BLaER1 (cell line): ENCODE results near the gene PRDM7.
A peak's percentile ranks its signal among the peaks of the same experiment; 100 is the strongest.

Experiments used
- H3K27ac ChIP-seq: shearing (Covaris generic); formaldehyde crosslinking; 2 replicates; pipeline ENCODE4 v1.8.1; 2022
- H3K27me3 ChIP-seq: shearing (Covaris generic); formaldehyde crosslinking; 2 replicates; pipeline ENCODE4 v1.8.1; 2022
- H3K36me3 ChIP-seq: shearing (Covaris generic); formaldehyde crosslinking; 2 replicates; pipeline ENCODE4 v1.8.1; 2022
- H3K4me1 ChIP-seq: shearing (Covaris generic); formaldehyde crosslinking; 2 replicates; pipeline ENCODE4 v1.8.1; 2022
- H3K4me2 ChIP-seq: shearing (Covaris generic); formaldehyde crosslinking; 2 replicates; pipeline ENCODE4 v1.8.1; 2022
- H3K4me3 ChIP-seq: shearing (Covaris generic); formaldehyde crosslinking; 2 replicates; pipeline ENCODE4 v1.8.1; 2022
- H3K9ac ChIP-seq: shearing (Covaris generic); formaldehyde crosslinking; 2 replicates; pipeline ENCODE4 v1.8.1; 2022
- H3K9me3 ChIP-seq: shearing (Covaris generic); formaldehyde crosslinking; 2 replicates; pipeline ENCODE4 v1.8.1; 2022
- H4K20me1 ChIP-seq: shearing (Covaris generic); formaldehyde crosslinking; 2 replicates; pipeline ENCODE4 v1.8.1; 2022
- Cebpa-rat ChIP-seq: shearing (Covaris generic); IDR thresholded peaks from 2 replicates; pipeline ENCODE4 v1.8.1; 2022

Gene PRDM7

DNA sequence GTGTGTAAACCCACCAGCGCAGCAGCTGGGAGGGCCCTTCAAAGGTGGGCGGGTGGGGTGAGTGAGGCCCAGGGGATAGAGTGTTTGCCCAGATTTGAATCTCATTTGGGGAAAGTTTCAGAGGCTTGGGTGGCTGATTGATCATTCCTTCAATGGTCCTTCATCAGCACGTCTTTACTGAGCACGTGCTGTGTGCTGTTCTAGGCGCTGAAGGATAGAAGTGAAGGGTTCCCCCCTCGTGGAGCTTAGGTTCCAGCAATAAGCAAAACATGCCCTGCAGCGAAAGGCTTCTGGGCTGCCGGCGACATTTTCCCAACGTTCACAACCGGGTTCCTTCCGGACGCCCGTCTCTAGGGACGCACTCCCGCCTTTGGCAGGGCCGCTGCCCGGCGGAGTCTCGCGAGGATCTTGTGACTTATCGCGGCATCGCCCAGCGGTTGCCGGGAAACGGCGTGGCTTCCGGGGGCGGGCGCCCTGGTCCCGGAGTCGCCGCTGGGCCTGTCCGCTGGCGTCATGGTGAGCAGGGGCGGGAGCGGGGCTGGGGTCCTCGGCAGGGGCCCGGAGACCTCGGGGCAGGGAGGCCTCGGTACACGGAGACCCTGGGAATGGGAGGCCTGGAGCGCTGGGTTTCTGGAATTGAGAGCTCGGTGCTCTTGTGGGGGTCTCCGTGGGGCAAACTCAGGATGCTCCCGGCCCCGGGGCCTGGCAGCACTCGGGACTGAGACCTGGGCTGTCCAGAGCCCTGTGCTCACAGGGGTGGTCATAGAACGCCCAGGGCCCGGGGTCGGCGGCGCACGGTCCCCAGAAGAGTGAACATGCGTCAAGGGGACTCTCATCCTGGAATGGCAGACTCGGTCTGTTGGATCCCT lies 54.7 kb downstream of the PRDM7 start:
- Histone ChIP-seq H3K4me3 (peak overlapping the region; percentile 74), H4K20me1 (peaks cover 24% of the 10 kb centered on the region), H3K9me3 (no peaks in the 10 kb centered on the region), H3K36me3 (no peaks in the 10 kb centered on the region), H3K4me2 (peak overlapping the region; percentile 97), H3K27ac (peak overlapping the region; percentile 71), H3K9ac (peak overlapping the region; percentile 84), H3K4me1 (peaks cover 71% of the 10 kb centered on the region), H3K27me3 (peaks cover 25% of the 10 kb centered on the region)
- TF ChIP-seq Cebpa-rat: no peak

DNA sequence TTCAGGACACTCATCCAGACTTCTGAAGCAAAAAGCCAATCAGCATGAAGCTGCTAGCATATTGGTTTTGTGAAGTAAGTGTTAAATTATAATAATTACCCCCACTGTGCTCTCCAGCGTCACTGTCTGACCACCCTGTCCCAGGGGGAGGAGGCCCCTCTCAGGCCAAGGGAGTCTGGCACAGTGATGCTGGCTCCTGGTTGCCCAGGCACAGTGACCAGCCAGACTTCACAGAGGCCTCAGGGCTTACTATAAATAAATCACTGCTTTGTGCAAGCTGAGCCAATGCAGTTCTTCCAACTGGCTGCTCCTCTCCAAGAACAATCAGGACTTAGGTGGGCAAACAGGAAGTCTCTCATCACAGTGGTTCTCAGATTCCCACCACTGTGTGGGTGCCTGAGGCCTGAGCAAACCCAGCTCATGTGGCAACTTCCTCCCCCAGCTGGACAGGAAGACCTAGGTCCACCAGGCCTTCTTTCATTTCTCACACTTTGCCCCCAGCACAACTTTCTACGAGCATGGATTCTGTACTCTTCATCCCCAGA lies 56.2 kb downstream of the PRDM7 start:
- no peak overlapping the region for H3K27ac ChIP-seq
- H3K4me2 ChIP-seq: peak overlapping the region; percentile 97
- H3K4me3 ChIP-seq: no peak overlapping the region
- H3K36me3 ChIP-seq: no peaks in the 10 kb centered on the region
- H3K9ac ChIP-seq: peak overlapping the region; percentile 1; the same call in 1 of the 2 replicates
- TF ChIP-seq Cebpa-rat: no peak
- H3K27me3 ChIP-seq: peaks cover 40% of the 10 kb centered on the region
- peaks cover 23% of the 10 kb centered on the region for H4K20me1 ChIP-seq
- peaks cover 61% of the 10 kb centered on the region for H3K4me1 ChIP-seq
- no peaks in the 10 kb centered on the region for H3K9me3 ChIP-seq

DNA sequence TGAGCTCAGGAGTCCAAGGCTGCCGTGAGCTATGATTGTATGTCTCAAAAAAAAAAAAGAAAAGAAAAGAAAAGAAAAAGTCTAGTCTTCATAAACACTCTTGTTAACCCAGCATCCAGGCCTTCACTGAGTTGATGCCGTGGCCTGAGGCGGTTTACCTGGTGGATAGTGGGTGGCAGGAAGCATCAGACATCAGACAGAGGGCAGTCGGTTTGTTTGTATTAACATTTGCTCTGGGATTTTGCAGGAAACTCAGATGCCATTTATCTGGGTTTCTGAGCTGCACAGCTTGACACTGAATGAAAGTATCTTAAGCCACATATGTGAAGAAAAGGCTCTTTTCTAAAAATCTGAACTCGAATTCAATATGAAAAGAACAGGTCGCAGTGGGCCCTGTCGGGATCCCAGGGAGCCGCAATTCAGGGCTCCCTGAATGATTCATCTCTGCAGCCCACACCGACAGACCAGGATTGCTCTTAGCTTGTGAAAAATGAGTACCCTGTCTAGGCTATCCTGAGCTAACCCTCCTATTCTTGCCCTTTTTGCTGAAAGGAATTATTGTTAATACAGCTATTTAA lies 56.8 kb downstream of the PRDM7 start:
- Histone ChIP-seq H3K4me2 (peak overlapping the region; percentile 97), H3K4me1 (peaks cover 55% of the 10 kb centered on the region), H3K4me3 (no peak overlapping the region), H3K27ac (no peak overlapping the region), H3K36me3 (no peaks in the 10 kb centered on the region), H3K9ac (peak overlapping the region; percentile 1; the same call in 1 of the 2 replicates), H4K20me1 (peaks cover 25% of the 10 kb centered on the region), H3K27me3 (peaks cover 41% of the 10 kb centered on the region), H3K9me3 (no peaks in the 10 kb centered on the region)
- no peak for TF ChIP-seq Cebpa-rat

DNA sequence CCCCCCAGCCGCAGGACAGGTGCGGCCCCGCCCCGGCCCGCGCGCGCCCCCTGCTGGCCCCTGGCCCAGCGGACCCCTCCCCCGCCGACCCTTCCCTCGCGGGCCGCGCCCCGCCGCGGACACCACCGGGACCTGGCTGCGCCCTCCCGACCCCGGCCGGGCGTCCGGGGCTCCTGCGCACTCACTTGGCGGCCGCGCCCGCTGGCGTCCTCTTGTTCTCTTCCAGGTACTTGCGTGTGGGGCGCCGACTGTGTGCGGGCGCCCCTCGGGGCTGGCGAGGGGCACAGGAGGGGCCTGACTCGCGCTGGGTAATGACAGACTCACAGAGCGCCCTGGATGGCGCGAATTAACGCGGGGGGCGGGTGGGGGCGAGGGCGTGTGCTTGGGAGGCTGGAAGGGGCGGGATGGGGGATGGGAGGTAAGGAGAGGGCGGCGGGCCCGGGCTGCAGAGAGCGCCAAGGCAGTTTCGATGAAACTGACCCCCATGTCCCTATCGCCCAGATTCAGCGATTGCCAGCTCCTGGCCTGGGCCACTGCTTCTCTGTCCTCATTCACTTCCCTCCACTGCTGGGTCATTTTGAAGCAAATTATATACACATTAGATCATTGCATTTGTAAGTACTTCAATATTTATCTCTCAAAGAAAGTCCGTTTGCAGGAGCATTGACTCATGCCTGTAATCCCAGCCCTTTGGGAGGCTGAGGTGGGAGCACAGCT lies 57.4 kb downstream of the PRDM7 start:
- Histone ChIP-seq H3K9me3 (no peaks in the 10 kb centered on the region), H4K20me1 (peaks cover 25% of the 10 kb centered on the region), H3K27ac (no peak overlapping the region), H3K4me1 (peaks cover 53% of the 10 kb centered on the region), H3K4me2 (peak overlapping the region; percentile 97), H3K9ac (peak overlapping the region; percentile 64; the same call in 1 of the 2 replicates), H3K27me3 (peaks cover 45% of the 10 kb centered on the region), H3K4me3 (peak overlapping the region; percentile 73), H3K36me3 (no peaks in the 10 kb centered on the region)
- TF ChIP-seq Cebpa-rat: no peak

DNA sequence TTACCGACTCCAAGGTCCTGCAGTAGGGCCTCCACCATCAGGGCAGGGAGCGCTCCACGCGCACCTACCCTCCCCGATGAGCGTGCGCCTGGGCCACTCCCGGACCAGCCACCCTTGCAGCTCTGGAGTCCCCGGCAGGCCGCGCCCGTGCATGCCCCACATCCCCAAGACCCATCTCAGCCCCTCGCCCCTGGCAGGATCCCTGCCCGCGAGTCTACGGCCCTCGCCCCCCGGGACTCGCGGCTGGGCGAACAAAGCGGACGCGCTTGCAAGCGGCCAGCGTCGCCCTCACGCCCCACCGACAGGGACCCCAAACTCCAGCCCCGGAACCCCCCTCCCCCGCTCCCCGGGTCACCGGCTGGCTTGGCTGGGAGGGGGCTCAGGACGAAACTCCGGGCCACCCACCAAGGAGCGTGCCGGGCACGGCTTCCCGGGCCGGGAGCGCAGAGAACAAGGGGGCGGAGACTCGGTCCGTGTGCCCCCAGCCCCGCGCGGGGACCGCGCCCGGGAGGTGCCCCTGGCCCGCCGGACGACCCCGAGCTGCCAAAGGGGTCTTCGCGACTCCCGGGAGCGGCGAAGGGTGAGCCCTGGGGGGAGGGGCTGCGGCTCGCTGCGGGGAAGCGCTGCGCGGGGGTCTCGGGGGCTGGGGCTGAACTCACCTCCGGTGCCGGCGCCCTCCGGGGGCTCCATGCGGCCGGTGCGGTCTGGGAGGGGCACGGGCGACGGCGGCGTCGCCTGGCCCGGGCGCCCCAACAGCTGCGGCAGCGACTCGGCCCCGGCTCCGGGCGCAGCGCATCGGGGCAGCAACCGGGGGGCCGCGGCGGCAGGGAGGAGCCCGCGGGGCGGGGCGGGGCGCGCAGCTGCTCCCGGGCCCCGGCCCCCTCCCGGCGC lies 58.2 kb downstream of the PRDM7 start, which contains the start of gene DBNDD1:
DBNDD1 (minus strand) TSS at position 805 of the 891 bp plus-strand sequence; CDS start at position 690, 115 bp downstream.
- peaks cover 45% of the 10 kb centered on the region for H3K27me3 ChIP-seq
- peak within 1 kb of the TSS; percentile 49; the same call in 1 of the 2 replicates for H3K27ac ChIP-seq
- TF ChIP-seq Cebpa-rat: no peak
- H3K4me1 ChIP-seq: peaks cover 47% of the 10 kb centered on the region
- peaks cover 25% of the 10 kb centered on the region for H4K20me1 ChIP-seq
- H3K4me3 ChIP-seq: peak within 1 kb of the TSS; percentile 73
- H3K9me3 ChIP-seq: no peaks in the 10 kb centered on the region
- no peaks in the 10 kb centered on the region for H3K36me3 ChIP-seq
- H3K9ac ChIP-seq: peak within 1 kb of the TSS; percentile 67; the same call in 1 of the 2 replicates
- H3K4me2 ChIP-seq: peak within 1 kb of the TSS; percentile 97

DNA sequence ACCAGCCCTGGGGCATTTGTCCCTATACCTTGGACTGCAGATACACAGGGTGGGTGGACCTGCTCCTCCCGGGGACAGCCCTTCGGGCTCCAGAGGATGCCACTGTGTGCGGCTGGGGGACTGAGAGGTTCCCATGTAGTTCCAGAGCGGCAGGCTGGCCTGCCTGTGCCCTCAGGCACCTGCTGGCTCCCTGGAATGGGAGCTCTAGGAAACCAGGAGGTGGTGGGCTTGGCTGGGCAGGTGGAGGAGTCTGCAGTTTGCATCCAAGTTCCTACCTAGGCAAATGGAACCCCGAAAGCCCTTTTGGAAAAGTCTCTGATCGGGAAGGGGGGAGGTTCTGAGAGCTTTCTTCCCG lies 58.9 kb downstream of the PRDM7 start:
- no peak overlapping the region for H3K27ac ChIP-seq
- H4K20me1 ChIP-seq: peaks cover 28% of the 10 kb centered on the region
- H3K4me2 ChIP-seq: peak overlapping the region; percentile 97
- peaks cover 45% of the 10 kb centered on the region for H3K4me1 ChIP-seq
- peak overlapping the region; percentile 67; the same call in 1 of the 2 replicates for H3K9ac ChIP-seq
- H3K9me3 ChIP-seq: no peaks in the 10 kb centered on the region
- H3K4me3 ChIP-seq: peak overlapping the region; percentile 73
- peaks cover 45% of the 10 kb centered on the region for H3K27me3 ChIP-seq
- no peak for TF ChIP-seq Cebpa-rat
- no peaks in the 10 kb centered on the region for H3K36me3 ChIP-seq

DNA sequence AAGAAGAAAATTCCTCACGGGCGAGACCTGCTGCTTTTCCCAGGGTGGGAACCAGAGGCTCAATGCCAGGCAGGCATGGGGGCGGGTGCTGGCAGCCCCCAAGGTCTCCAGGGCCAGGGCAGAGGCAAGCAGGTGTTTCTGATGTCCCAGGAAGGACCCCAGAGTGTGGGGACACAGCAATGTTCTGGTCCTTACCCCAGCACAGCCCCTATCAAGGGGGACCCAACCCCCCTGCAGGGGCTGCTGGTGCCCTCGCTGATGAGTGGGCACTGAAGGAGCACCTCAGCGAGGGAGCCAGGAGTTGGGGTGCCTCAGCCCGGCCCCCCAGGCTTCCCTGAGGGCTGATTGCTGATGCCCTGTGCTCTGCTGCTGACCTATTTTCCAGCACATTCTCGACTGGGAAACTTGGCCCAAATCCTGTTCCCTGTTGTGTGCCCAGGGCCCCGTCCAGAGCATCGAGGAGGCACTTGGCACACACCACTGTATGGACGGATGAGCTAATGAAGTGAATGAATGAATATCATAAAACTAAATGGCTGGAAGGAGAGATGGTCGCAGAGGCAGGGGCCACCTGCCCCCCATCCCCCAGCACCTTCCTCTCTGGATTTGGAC lies 60.7 kb downstream of the PRDM7 start:
- no peak overlapping the region for H3K4me2 ChIP-seq
- TF ChIP-seq Cebpa-rat: no peak
- peaks cover 56% of the 10 kb centered on the region for H3K27me3 ChIP-seq
- H4K20me1 ChIP-seq: peaks cover 43% of the 10 kb centered on the region
- no peaks in the 10 kb centered on the region for H3K36me3 ChIP-seq
- H3K27ac ChIP-seq: no peak overlapping the region
- no peak overlapping the region for H3K9ac ChIP-seq
- no peaks in the 10 kb centered on the region for H3K9me3 ChIP-seq
- H3K4me1 ChIP-seq: peaks cover 46% of the 10 kb centered on the region
- no peak overlapping the region for H3K4me3 ChIP-seq

DNA sequence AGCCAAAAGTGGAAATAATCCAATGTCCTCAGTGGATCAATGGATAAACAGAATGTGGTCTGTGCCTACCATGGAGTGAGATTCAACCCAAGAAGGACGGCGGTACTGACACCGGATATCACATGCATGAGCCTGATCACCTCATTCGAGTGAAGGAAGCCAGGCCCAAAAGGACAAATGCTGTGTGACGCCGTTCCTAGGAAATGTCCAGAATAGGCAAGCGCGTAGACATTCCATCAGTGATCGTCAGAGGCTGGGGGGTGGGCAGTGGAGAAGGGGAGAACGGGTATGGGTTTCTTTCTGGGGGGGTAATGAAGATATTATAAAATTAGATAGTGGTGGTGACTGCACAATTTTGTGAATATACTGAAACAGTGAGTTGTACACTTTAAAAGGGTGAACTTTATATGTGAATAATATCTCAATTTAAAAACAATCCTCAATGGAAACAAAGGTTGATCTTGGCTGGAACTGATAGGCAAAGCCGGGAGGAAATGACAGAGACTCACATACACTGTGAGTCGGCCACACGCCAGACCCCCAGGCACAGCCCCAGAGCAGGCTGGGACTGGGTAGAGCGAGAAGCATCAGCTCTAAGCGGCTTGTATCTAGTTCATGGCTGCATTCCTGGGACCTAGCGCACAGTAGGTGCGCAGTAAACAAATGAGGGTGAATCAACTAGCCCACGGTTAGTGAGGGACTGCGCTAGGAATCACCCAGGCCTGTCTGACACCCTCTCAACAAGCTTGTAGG lies 61.4 kb downstream of the PRDM7 start:
- peaks cover 46% of the 10 kb centered on the region for H3K4me1 ChIP-seq
- H3K27ac ChIP-seq: no peak overlapping the region
- no peak overlapping the region for H3K9ac ChIP-seq
- no peak overlapping the region for H3K4me3 ChIP-seq
- TF ChIP-seq Cebpa-rat: no peak
- H3K27me3 ChIP-seq: peaks cover 63% of the 10 kb centered on the region
- peaks cover 50% of the 10 kb centered on the region for H4K20me1 ChIP-seq
- no peaks in the 10 kb centered on the region for H3K9me3 ChIP-seq
- no peaks in the 10 kb centered on the region for H3K36me3 ChIP-seq
- H3K4me2 ChIP-seq: no peak overlapping the region
